Liver (tissue), 9 donors: ENCODE results near the gene ATP11C. TPM values are rescaled to one million over a fixed set of nuclear protein-coding genes. Genes with fewer than 3 reads are reported as not detected.

ENCODE experiments used
- DNase-seq: peaks from one replicate; pipeline ENCODE4 v3.0.0-alpha.2; 2017; ENCODE audit warnings: low spot score
- H3K27ac ChIP-seq, 2 donors: one replicate each; pipeline ENCODE4 v1.7.0; 2013; ENCODE audit warnings: inconsistent platforms in 2 of 2, low read length in 2 of 2, control low read depth in 1 of 2, low read depth in 1 of 2, mild to moderate bottlenecking in 1 of 2
- H3K27me3 ChIP-seq, 4 donors: one replicate each; pipeline versions ENCODE4 v1.6.1 to v1.7.0; 2013; ENCODE audit warnings: low read length in 3 of 4, inconsistent platforms in 1 of 4, mild to moderate bottlenecking in 1 of 4, moderate library complexity in 1 of 4; ENCODE audit not compliant: control insufficient read depth in 4 of 4, insufficient read depth in 4 of 4
- H3K36me3 ChIP-seq, 4 donors: one replicate each; pipeline versions ENCODE4 v1.6.1 to v1.7.0; 2013; ENCODE audit warnings: low read length in 3 of 4, mild to moderate bottlenecking in 3 of 4, low read depth in 1 of 4, moderate library complexity in 1 of 4; ENCODE audit not compliant: control insufficient read depth in 4 of 4, insufficient read depth in 3 of 4
- H3K4me1 ChIP-seq, 4 donors: one replicate each; pipeline versions ENCODE4 v1.6.1 to v1.7.0; 2013; ENCODE audit warnings: low read length in 3 of 4, mild to moderate bottlenecking in 3 of 4, moderate library complexity in 1 of 4; ENCODE audit not compliant: control insufficient read depth in 4 of 4, insufficient read depth in 4 of 4
- H3K4me3 ChIP-seq, 3 donors: one replicate each; pipeline versions ENCODE4 v1.6.1 to v1.7.0; 2013; ENCODE audit warnings: low read length in 3 of 3, control low read depth in 1 of 3, low read depth in 1 of 3, mild to moderate bottlenecking in 1 of 3
- H3K9ac ChIP-seq, 2 donors: one replicate each; pipeline ENCODE4 v1.7.0; 2013; ENCODE audit warnings: low read length in 2 of 2, mild to moderate bottlenecking in 2 of 2, moderate library complexity in 2 of 2, control low read depth in 1 of 2, low read depth in 1 of 2
- H3K9me3 ChIP-seq, 4 donors: one replicate each; pipeline versions ENCODE4 v1.6.1 to v1.7.0; 2013; ENCODE audit warnings: low read length in 3 of 4; ENCODE audit not compliant: control insufficient read depth in 4 of 4
- CTCF ChIP-seq: fragments of 150-350 bp; IDR thresholded peaks from 2 replicates; pipeline ENCODE4 v1.5.1; 2017; ENCODE audit warnings: improper control_type of control experiment, low read depth, low read length; ENCODE audit not compliant: missing input control
- FOXA2 ChIP-seq: IDR thresholded peaks from 2 replicates; pipeline ENCODE4 v1.6.1; 2016; ENCODE audit warnings: antibody characterized with exemption
- HNF4A ChIP-seq, 2 donors: conservative IDR thresholded peaks; 2 replicates each; pipeline ENCODE4 v1.6.1; 2016; ENCODE audit warnings: antibody characterized with exemption in 2 of 2, mild to moderate bottlenecking in 2 of 2
- MAX ChIP-seq: IDR thresholded peaks from 2 replicates; pipeline ENCODE4 v1.6.1; 2016; ENCODE audit warnings: antibody characterized with exemption
- NR2F2 ChIP-seq: IDR thresholded peaks from 2 replicates; pipeline ENCODE4 v1.6.1; 2016; ENCODE audit warnings: antibody characterized with exemption
- ZBTB33 ChIP-seq: IDR thresholded peaks from 2 replicates; pipeline ENCODE4 v1.6.1; 2016; ENCODE audit warnings: antibody characterized with exemption
- WGBS: extraction: QIAGEN DNeasy Blood & Tissue Kit; methylation state at CpG from one replicate; pipeline ENCODE4 v1.1.7; 2013; 5-methylcytosine and 5-hydroxymethylcytosine counted together
- polyA plus RNA-seq, 2 donors: library from polyadenylated mRNA; stranded (reverse) in 1 of 2; unstranded in 1 of 2; fragments of 200-250 nt in 1 of 2; fragments of >200 nt in 1 of 2; fragmentation: Nextera tagmentation in 1 of 2; extraction: Ambion mirVana in 1 of 2; gene quantifications; one replicate each; pipeline versions ENCODE4 v1.2.1 to v1.2.3, GENCODE V29; 2013 to 2015
- total RNA-seq, 2 donors: library from RNA; depleted of rRNA; stranded (reverse); fragments of >200 nt; gene quantifications; one replicate each; pipeline ENCODE4 v1.2.3, GENCODE V29; 2014
- TF ChIP-seq, protein P1 (sequence below): IDR thresholded peaks from 2 replicates; pipeline ENCODE4 v1.6.1; 2016; ENCODE audit warnings: antibody characterized with exemption, mild to moderate bottlenecking
- donor health status: healthy.
- donor health status: healthy.
- donor health status: healthy.
- donor health status: healthy.
- donor health status: healthy.

ATP11C gene
- total and polyA plus RNA-seq, 4 donors: 11.8 to 52.1 (median 18.9) TPM

GRCh38 chrX:139881572-139881971 is 51.3 kb downstream of the ATP11C start:
- peaks cover 1 to 14% (median 3%) of the 10 kb centered on the region in 4 donors for H3K4me1 ChIP-seq
- peak overlapping the region; percentile 19 to 25 for H3K27ac ChIP-seq
- H3K9ac ChIP-seq: no peak overlapping the region
- no peak overlapping the region for H3K4me3 ChIP-seq
- 75% methylated on average over 1 of the region's 1 CpG for WGBS
- no peaks in the 10 kb centered on the region for H3K27me3 ChIP-seq
- H3K9me3 ChIP-seq: no peaks in the 10 kb centered on the region
- TF ChIP-seq HNF4A (conservative IDR thresholded peaks at IDR 0.05): no peak
- no peaks in the 10 kb centered on the region for H3K36me3 ChIP-seq
- no peak for DNase-seq

DNA sequence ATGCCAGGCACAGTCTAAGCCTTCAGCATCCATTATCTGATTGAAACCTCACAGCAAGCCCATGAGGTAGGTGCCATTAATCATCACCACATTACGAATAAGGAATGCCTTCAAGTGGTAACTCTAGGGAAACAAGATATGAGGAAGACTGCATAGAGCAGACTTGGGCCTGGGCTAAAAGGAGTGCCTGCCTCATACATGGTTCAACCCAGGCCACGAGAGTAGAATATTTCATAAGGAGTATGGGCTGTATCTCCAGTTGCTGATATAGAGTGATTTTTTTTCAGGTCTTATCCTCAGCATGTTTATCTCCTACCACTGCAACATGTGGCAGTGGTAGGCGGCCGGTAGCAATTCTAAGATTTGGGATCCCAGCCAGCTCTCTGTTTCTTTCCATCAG is 51.7 kb downstream of the ATP11C start:
- H3K27ac ChIP-seq: peak overlapping the region; percentile 19 to 25
- WGBS: 80% methylated on average over 4 of the region's 4 CpGs
- no peak overlapping the region for H3K9ac ChIP-seq

More for the DNA sequence above, 51.7 kb downstream of the ATP11C start:
- no peaks in the 10 kb centered on the region for H3K9me3 ChIP-seq
- peaks cover 1 to 14% (median 3%) of the 10 kb centered on the region in 4 donors for H3K4me1 ChIP-seq
- no peaks in the 10 kb centered on the region for H3K27me3 ChIP-seq
- no peaks in the 10 kb centered on the region for H3K36me3 ChIP-seq
- TF ChIP-seq, protein P1, sequence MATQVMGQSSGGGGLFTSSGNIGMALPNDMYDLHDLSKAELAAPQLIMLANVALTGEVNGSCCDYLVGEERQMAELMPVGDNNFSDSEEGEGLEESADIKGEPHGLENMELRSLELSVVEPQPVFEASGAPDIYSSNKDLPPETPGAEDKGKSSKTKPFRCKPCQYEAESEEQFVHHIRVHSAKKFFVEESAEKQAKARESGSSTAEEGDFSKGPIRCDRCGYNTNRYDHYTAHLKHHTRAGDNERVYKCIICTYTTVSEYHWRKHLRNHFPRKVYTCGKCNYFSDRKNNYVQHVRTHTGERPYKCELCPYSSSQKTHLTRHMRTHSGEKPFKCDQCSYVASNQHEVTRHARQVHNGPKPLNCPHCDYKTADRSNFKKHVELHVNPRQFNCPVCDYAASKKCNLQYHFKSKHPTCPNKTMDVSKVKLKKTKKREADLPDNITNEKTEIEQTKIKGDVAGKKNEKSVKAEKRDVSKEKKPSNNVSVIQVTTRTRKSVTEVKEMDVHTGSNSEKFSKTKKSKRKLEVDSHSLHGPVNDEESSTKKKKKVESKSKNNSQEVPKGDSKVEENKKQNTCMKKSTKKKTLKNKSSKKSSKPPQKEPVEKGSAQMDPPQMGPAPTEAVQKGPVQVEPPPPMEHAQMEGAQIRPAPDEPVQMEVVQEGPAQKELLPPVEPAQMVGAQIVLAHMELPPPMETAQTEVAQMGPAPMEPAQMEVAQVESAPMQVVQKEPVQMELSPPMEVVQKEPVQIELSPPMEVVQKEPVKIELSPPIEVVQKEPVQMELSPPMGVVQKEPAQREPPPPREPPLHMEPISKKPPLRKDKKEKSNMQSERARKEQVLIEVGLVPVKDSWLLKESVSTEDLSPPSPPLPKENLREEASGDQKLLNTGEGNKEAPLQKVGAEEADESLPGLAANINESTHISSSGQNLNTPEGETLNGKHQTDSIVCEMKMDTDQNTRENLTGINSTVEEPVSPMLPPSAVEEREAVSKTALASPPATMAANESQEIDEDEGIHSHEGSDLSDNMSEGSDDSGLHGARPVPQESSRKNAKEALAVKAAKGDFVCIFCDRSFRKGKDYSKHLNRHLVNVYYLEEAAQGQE: no peak
- TF ChIP-seq FOXA2: no peak
- no peak for TF ChIP-seq ZBTB33
- no peak for TF ChIP-seq CTCF
- no peak for TF ChIP-seq NR2F2
- no peak for TF ChIP-seq MAX
- DNase-seq: no peak
- H3K4me3 ChIP-seq: no peak overlapping the region
